HCT116 (cell line): ENCODE data around the gene BLACAT1. TPM values are rescaled to one million over a fixed set of nuclear protein-coding genes. Genes with fewer than 3 reads are reported as not detected.

Experiments used
- ATAC-seq: fragments of 200-7000 bp; cut with Tn5 transposase; 2 replicates; pipeline ENCODE4 v1.9.1; 2020; ENCODE audit warnings: mild to moderate bottlenecking, moderate library complexity
- BruUV-seq: library from RNA; stranded (reverse); fragments of 400-500 nt; replicated peaks from 2 replicates; lab custom pipeline; 2021; lab: Mats Ljungman, UMichigan
- CTCF ChIA-PET: fragments of 300-600 bp; sonication (Branson Sonifier 250); formaldehyde crosslinking; loops from one replicate; lab custom pipeline; 2021; ENCODE audit warnings: antibody characterized with exemption; lab: Charles Lee
- POLR2A ChIA-PET: fragments of 300-600, 350-600 bp; sonication (Branson Sonifier 250); formaldehyde crosslinking; loops from one replicate; lab custom pipeline; 2021; ENCODE audit warnings: antibody characterized with exemption; lab: Charles Lee
- RAD21 ChIA-PET, 2 experiments: fragments of 300-600 bp; sonication (Branson Sonifier 250); formaldehyde crosslinking; loops; one replicate each; lab custom pipeline; 2023; ENCODE audit warnings: low total read pairs in 2 of 2; ENCODE audit not compliant: uncharacterized antibody in 2 of 2, unreplicated experiment in 2 of 2, low non-redundant PET in 1 of 2; lab: Charles Lee
- DNase-seq: peaks from one replicate; pipeline ENCODE4 v3.0.0-alpha.2; 2010; ENCODE audit warnings: low read depth, low spot score
- H2AFZ ChIP-seq: fragments of 200-600 bp; shearing (Covaris generic), sonication (generic); 2 replicates; pipeline ENCODE4 v1.6.1; 2017; ENCODE audit warnings: low read depth, mixed run types, mixed read lengths, antibody characterized with exemption, low read length; ENCODE audit not compliant: poor library complexity, severe bottlenecking
- H3K27ac ChIP-seq: 2 replicates; pipeline ENCODE4 v1.5.1; 2012; ENCODE audit warnings: low read depth, low read length
- H3K27me3 ChIP-seq: fragments of 200-600 bp; sonication (generic); 2 replicates; pipeline ENCODE4 v1.6.1; 2016; ENCODE audit warnings: mixed run types, low read length, mixed read lengths; ENCODE audit not compliant: insufficient read depth
- H3K36me3 ChIP-seq, 2 experiments: fragments of 200-500 bp in 1 of 2; fragments of 200-600 bp in 1 of 2; sonication (Bioruptor generic) in 1 of 2; sonication (generic) in 1 of 2; 2 replicates each; pipeline versions ENCODE4 v1.5.1 to v1.6.1; 2014 to 2016; ENCODE audit warnings: low read length in 2 of 2, inconsistent platforms in 1 of 2, mixed read lengths in 1 of 2, mixed run types in 1 of 2; ENCODE audit not compliant: insufficient read depth in 2 of 2, control insufficient read depth in 1 of 2
- H3K4me1 ChIP-seq, 2 experiments: fragments of 200-600 bp in 1 of 2; sonication (generic) in 1 of 2; 2 replicates each; pipeline versions ENCODE4 v1.5.1 to v1.6.1; 2012 to 2017; ENCODE audit warnings: low read length in 2 of 2, inconsistent platforms in 1 of 2, mild to moderate bottlenecking in 1 of 2, mixed read lengths in 1 of 2, mixed run types in 1 of 2, moderate library complexity in 1 of 2; ENCODE audit not compliant: insufficient read depth in 2 of 2, control insufficient read depth in 1 of 2
- H3K4me2 ChIP-seq: fragments of 200-600 bp; sonication (generic); 2 replicates; pipeline ENCODE4 v1.6.1; 2017; ENCODE audit warnings: mixed run types, low read length, mixed read lengths
- H3K4me3 ChIP-seq, 2 experiments: fragments of 200-600 bp in 1 of 2; sonication (generic) in 1 of 2; replicated peaks in 1 of 2; 2 replicates each; pipeline ENCODE4 v1.5.1; 2011 to 2016; ENCODE audit warnings: low read length in 2 of 2, control low read depth in 1 of 2, low read depth in 1 of 2, mild to moderate bottlenecking in 1 of 2, mixed read lengths in 1 of 2, mixed run types in 1 of 2
- H3K79me2 ChIP-seq: fragments of 200-600 bp; sonication (generic); 2 replicates; pipeline ENCODE4 v1.6.1; 2017; ENCODE audit warnings: mild to moderate bottlenecking, mixed run types, low read length, moderate library complexity, mixed read lengths; ENCODE audit not compliant: insufficient read depth
- H3K9ac ChIP-seq: fragments of 200-600 bp; sonication (generic); 2 replicates; pipeline ENCODE4 v1.6.1; 2016; ENCODE audit warnings: low read length, mixed read lengths
- H3K9me2 ChIP-seq: fragments of 200-600 bp; sonication (generic), shearing (Covaris generic); 2 replicates; pipeline ENCODE4 v1.6.1; 2017; ENCODE audit warnings: mixed run types, mild to moderate bottlenecking, moderate library complexity; ENCODE audit not compliant: insufficient read depth
- H3K9me3 ChIP-seq, 2 experiments: fragments of 200-500 bp in 1 of 2; fragments of 200-600 bp in 1 of 2; sonication (Bioruptor generic) in 1 of 2; sonication (generic) in 1 of 2; 2 replicates each; pipeline ENCODE4 v1.6.1; 2014 to 2017; ENCODE audit warnings: low read length in 2 of 2, mixed read lengths in 2 of 2, inconsistent platforms in 1 of 2, low read depth in 1 of 2, mild to moderate bottlenecking in 1 of 2, mixed run types in 1 of 2, moderate library complexity in 1 of 2; ENCODE audit not compliant: control insufficient read depth in 1 of 2, insufficient read depth in 1 of 2
- H4K20me1 ChIP-seq: fragments of 200-600 bp; sonication (generic), shearing (Covaris generic); 2 replicates; pipeline ENCODE4 v1.6.1; 2017; ENCODE audit warnings: mixed run types, mild to moderate bottlenecking, moderate library complexity; ENCODE audit not compliant: insufficient read depth
- CBX3 ChIP-seq: IDR thresholded peaks from 2 replicates; pipeline ENCODE4 v1.6.1; 2012; ENCODE audit warnings: low read depth
- EZH2 ChIP-seq: fragments of 200-600 bp; sonication (generic); IDR thresholded peaks from 2 replicates; pipeline ENCODE4 v1.6.1; 2017; ENCODE audit warnings: antibody characterized with exemption, mixed run types
- EZH2phosphoT487 ChIP-seq: fragments of 200-600 bp; IDR thresholded peaks from 2 replicates; pipeline ENCODE4 v1.6.1; 2018; ENCODE audit warnings: antibody characterized with exemption, borderline replicate concordance
- JUND ChIP-seq: IDR thresholded peaks from 2 replicates; pipeline ENCODE4 v1.6.1; 2012
- MAX ChIP-seq: IDR thresholded peaks from 2 replicates; pipeline ENCODE4 v1.6.1; 2012
- POLR2A ChIP-seq: IDR thresholded peaks from 2 replicates; pipeline ENCODE4 v1.7.0; 2011; ENCODE audit warnings: borderline replicate concordance; ENCODE audit not compliant: insufficient read depth, insufficient read length; ENCODE audit errors: extremely low read depth
- POLR2AphosphoS5 ChIP-seq: IDR thresholded peaks from 2 replicates; pipeline ENCODE4 v1.6.1; 2011; ENCODE audit warnings: mild to moderate bottlenecking, low read depth, low read length, moderate library complexity
- SIN3A ChIP-seq: IDR thresholded peaks from 2 replicates; pipeline ENCODE4 v1.6.1; 2012; ENCODE audit warnings: low read depth
- SP1 ChIP-seq: IDR thresholded peaks from 2 replicates; pipeline ENCODE4 v1.6.1; 2012; ENCODE audit warnings: low read depth
- TCF7L2 ChIP-seq: IDR thresholded peaks from 2 replicates; pipeline ENCODE4 v1.7.0; 2011; ENCODE audit warnings: borderline replicate concordance, inconsistent platforms; ENCODE audit not compliant: insufficient read depth, insufficient read length; ENCODE audit errors: extremely low read depth
- YY1 ChIP-seq: IDR thresholded peaks from 2 replicates; pipeline ENCODE4 v1.6.1; 2011; ENCODE audit warnings: low read length, low read depth, moderate library complexity, mild to moderate bottlenecking; ENCODE audit not compliant: insufficient replicate concordance; ENCODE audit errors: extremely low read depth
- ZBTB33 ChIP-seq: IDR thresholded peaks from 2 replicates; pipeline ENCODE4 v1.6.1; 2011; ENCODE audit warnings: mild to moderate bottlenecking, low read length, moderate library complexity; ENCODE audit not compliant: insufficient replicate concordance; ENCODE audit errors: extremely low read depth
- ZFX ChIP-seq: fragments of 450-650 bp; IDR thresholded peaks from 2 replicates; pipeline ENCODE4 v1.6.1; 2017
- ZNF274 ChIP-seq: fragments of 200-500 bp; sonication (Bioruptor generic); IDR thresholded peaks from 2 replicates; pipeline ENCODE4 v1.6.1; 2014; ENCODE audit warnings: mild to moderate bottlenecking, low read depth, low read length, inconsistent platforms
- intact Hi-C: fragments of 100-400 bp; cut with micrococcal nuclease; formaldehyde crosslinking; loops from 2 replicates; pipeline ENCODE4 v1.10.0; 2022
- total RNA-seq: library from RNA; stranded (reverse); gene quantifications from one replicate; pipeline ENCODE4 v1.2.1, GENCODE V29; 2021; ENCODE audit not compliant: unreplicated experiment
- TF ChIP-seq, protein P1 (sequence below): IDR thresholded peaks from 2 replicates; pipeline ENCODE4 v1.6.1; 2012

BLACAT1 gene
- total RNA-seq, 1 experiment from 2014 or later, result 3.9 TPM

DNA sequence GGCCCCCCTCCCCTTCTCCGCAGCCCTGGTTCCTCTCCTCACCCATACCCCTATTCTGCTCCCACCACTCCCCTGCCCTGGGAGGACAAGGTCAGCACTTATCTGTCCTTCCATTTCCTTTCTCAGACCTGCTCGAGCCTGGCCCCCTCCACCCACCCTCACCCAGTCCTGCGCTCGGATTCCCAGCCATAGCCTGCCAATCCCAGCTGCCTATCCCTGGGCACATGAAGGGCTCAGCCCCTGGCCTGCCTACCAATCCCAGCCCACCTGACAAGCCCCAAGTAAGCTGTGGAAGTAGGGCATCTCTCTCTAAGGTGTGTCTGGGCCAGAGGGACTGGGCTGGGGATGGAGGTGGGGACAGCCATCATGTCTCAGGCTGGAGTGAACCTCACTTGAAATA is 5.4 kb downstream of the BLACAT1 start:
- Histone ChIP-seq H3K4me2 (peak overlapping the region; percentile 90), H3K4me1 (peaks cover 49 to 88% of the 10 kb centered on the region in 2 experiments), H3K79me2 (peaks cover 29% of the 10 kb centered on the region), H3K9me2 (no peaks in the 10 kb centered on the region), H4K20me1 (no peaks in the 10 kb centered on the region), H2AFZ (no peak overlapping the region), H3K9me3 (no peaks in the 10 kb centered on the region), H3K27me3 (0 out of 2 replicates have a peak, but pooled peaks cover 3% of the 10 kb centered on the region), H3K9ac (peak overlapping the region; percentile 61), H3K36me3 (peaks cover 0 to 8% of the 10 kb centered on the region in 2 experiments; a peak in 1 of 4 replicates), H3K4me3 (peak overlapping the region; percentile 38 to 57), H3K27ac (peak overlapping the region; percentile 71)
- ATAC-seq, result peak; percentile 46
- BruUV-seq, result no TSS peak
- DNase-seq, result peak; percentile 41
- ChIA-PET CTCF (interaction anchor here (0.7 to 3.6 kb wide), 8 partner anchors 10 to 177 kb away, joined by 3 to 24 read pairs (median 5); no protein-coding TSS in a partner anchor), POLR2A (interaction anchor here (0.9 to 2.3 kb wide), 5 partner anchors 8 to 28 kb away, joined by 3 to 18 read pairs (median 10); no protein-coding TSS in a partner anchor), RAD21 (interaction anchor here (0.6 to 2.2 kb wide), 6 partner anchors 9 to 221 kb away, joined by 3 to 9 read pairs (median 5); no protein-coding TSS in a partner anchor)
- intact Hi-C loops, result no loop called here
- TF ChIP-seq YY1 (no peak), EZH2 (no peak)

DNA sequence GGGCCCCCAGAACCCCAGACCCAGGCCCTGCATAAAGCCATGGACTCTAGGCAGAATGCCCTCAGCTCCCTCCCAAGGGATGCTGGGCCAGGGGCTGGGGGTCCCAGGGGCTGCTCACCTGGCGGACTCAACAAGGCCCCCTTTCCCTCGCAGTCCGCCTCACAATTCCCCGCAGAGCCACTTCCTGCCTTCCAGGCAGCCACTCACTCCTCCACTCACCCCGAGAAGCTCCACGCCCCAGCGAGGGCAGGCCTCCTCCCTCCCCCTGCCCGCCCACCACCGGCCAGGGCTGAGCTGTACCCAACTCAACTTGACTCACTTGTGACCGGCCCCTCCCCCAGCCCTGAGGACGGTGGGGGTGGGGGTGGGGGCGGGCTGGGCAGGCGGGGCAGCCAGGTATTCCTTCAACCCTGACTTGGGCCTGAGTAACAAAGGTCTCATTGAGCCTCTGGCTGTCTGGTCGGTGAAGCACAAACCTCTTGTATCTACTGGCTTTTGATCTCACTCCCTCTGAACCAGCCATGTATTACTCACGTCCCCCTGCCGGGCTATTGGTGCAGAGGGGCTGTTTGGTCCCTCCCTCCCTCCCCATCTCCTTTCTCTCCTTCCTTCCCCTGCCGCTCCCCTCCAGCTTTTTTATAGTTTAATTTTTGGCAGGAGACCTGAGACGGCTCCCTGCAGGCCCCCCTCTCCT is 5.9 kb downstream of the BLACAT1 start:
- no peak overlapping the region for H2AFZ ChIP-seq
- ATAC-seq (peak; percentile 84), DNase-seq (peak; percentile 95)
- peak overlapping the region; percentile 77 to 82 for H3K4me3 ChIP-seq
- no peaks in the 10 kb centered on the region for H4K20me1 ChIP-seq
- H3K79me2 ChIP-seq, result peaks cover 29% of the 10 kb centered on the region
- H3K27ac ChIP-seq, result peak overlapping the region; percentile 95
- H3K9me3 ChIP-seq, result no peaks in the 10 kb centered on the region
- BruUV-seq, result no TSS peak
- H3K4me1 ChIP-seq, result peaks cover 50 to 94% of the 10 kb centered on the region in 2 experiments
- peak overlapping the region; percentile 90 for H3K4me2 ChIP-seq
- CTCF ChIA-PET, result interaction anchor here (0.7 to 3.6 kb wide), 9 partner anchors 9 to 1244 kb away, joined by 3 to 24 read pairs (median 5); no protein-coding TSS in a partner anchor
- TF ChIP-seq SP1 (no peak), JUND (no peak), EZH2 (no peak), ZBTB33 (peak; percentile 33), POLR2AphosphoS5 (peak; percentile 86), ZNF274 (no peak), TCF7L2 (peak; percentile 67), YY1 (peak; percentile 3), CBX3 (no peak), SIN3A (no peak), POLR2A (no peak), ZFX (no peak), MAX (no peak), EZH2phosphoT487 (no peak)
- TF ChIP-seq, protein P1, sequence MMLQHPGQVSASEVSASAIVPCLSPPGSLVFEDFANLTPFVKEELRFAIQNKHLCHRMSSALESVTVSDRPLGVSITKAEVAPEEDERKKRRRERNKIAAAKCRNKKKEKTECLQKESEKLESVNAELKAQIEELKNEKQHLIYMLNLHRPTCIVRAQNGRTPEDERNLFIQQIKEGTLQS, result no peak
- RAD21 ChIA-PET, result interaction anchor here (0.9 to 2.2 kb wide), 5 partner anchors 8 to 96 kb away, joined by 3 to 9 read pairs (median 4); no protein-coding TSS in a partner anchor
- 0 out of 2 replicates have a peak, but pooled peaks cover 3% of the 10 kb centered on the region for H3K27me3 ChIP-seq
- peaks cover 0 to 8% of the 10 kb centered on the region in 2 experiments; a peak in 1 of 4 replicates for H3K36me3 ChIP-seq
- POLR2A ChIA-PET, result interaction anchor here (0.9 to 2.3 kb wide), 5 partner anchors 8 to 28 kb away, joined by 3 to 18 read pairs (median 10); no protein-coding TSS in a partner anchor
- peak overlapping the region; percentile 84 for H3K9ac ChIP-seq
- no peaks in the 10 kb centered on the region for H3K9me2 ChIP-seq
- intact Hi-C loops, result no loop called here
